GM15510 (cell line): ENCODE measurements around the gene SLC39A13.
A peak's percentile ranks its signal among the peaks of the same experiment; 100 is the strongest.

Experiments
- POLR2A ChIP-seq: IDR thresholded peaks from 3 replicates; pipeline ENCODE4 v1.6.1; 2011; ENCODE audit warnings: borderline replicate concordance; ENCODE audit not compliant: insufficient read length; ENCODE audit errors: extremely low read depth

The SLC39A13 gene

GRCh38 chr11:47426062-47426956, 17.9 kb downstream of the SLC39A13 start, which contains the start of gene PSMC3:
Gene PSMC3, minus strand, starts transcription at chr11:47426439. Its CDS starts 160 bp downstream, at chr11:47426279.
- TF ChIP-seq POLR2A = peak; percentile 77

GRCh38 chr11:47430524-47430923, 22.1 kb downstream of the SLC39A13 start:
- no peak for TF ChIP-seq POLR2A

- no peak for TF ChIP-seq POLR2A
Measured at GRCh38 chr11:47431356-47432083, 23.1 kb downstream of the SLC39A13 start.

GRCh38 chr11:47433157-47433556, 24.8 kb downstream of the SLC39A13 start:
- no peak for TF ChIP-seq POLR2A

GRCh38 chr11:47434011-47434786, 25.8 kb downstream of the SLC39A13 start:
- TF ChIP-seq POLR2A = no peak

- TF ChIP-seq POLR2A = no peak
Measured at GRCh38 chr11:47435687-47436086, 27.3 kb downstream of the SLC39A13 start.

GRCh38 chr11:47436726-47437125, 28.3 kb downstream of the SLC39A13 start:
- no peak for TF ChIP-seq POLR2A

GRCh38 chr11:47437218-47437745, 28.9 kb downstream of the SLC39A13 start:
- TF ChIP-seq POLR2A = no peak

GRCh38 chr11:47437746-47438418, 29.5 kb downstream of the SLC39A13 start:
- TF ChIP-seq POLR2A = no peak

GRCh38 chr11:47438721-47439120, 30.3 kb downstream of the SLC39A13 start:
- TF ChIP-seq POLR2A = no peak

GRCh38 chr11:47440054-47440476, 31.7 kb downstream of the SLC39A13 start:
- TF ChIP-seq POLR2A = no peak

- no peak for TF ChIP-seq POLR2A
Measured at GRCh38 chr11:47441421-47441820, 33.0 kb downstream of the SLC39A13 start.

GRCh38 chr11:47442514-47442913, 34.1 kb downstream of the SLC39A13 start:
- TF ChIP-seq POLR2A = no peak
